ENCODE data around the gene GLI3. TPM values are rescaled to one million over a fixed set of nuclear protein-coding genes. Genes with fewer than 3 reads are reported as not detected.

The GLI3 gene
- total RNA-seq, 1 donor from 2014 or later, result 9.0 TPM

DNA sequence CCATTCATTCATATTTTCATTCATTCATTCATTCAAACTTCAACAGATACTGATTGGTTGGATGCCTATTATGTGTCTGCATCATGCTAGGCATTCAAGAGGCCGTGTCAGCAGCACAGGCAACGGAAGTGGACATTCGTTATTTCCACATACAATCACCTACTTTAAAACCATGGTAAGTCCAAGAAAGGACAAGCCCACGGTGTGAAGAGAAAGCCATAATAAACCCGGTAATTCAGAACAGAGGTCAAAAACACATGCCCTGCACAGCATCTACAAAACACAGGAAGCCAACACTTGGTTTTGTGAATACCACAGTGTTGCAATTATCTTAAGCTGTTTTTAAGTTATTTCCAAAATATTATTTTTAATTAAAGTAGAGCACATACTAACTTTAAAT lies 126.7 kb downstream of the GLI3 start:
- Mint-ChIP-seq H3K36me3 (ENCODE audit: insufficient read depth) (no peaks in the 10 kb centered on the region), H3K4me3 (ENCODE audit: low read depth) (no peak overlapping the region), H3K27ac (no peak overlapping the region), H3K4me1 (ENCODE audit: low read depth) (peaks cover 9% of the 10 kb centered on the region), H3K9me3 (ENCODE audit: low read depth) (no peaks in the 10 kb centered on the region), H3K27me3 (peaks cover 90% of the 10 kb centered on the region)
- DNase-seq (ENCODE audit: low spot score, unreplicated experiment), result no peak
- TF ChIP-seq, protein P1, sequence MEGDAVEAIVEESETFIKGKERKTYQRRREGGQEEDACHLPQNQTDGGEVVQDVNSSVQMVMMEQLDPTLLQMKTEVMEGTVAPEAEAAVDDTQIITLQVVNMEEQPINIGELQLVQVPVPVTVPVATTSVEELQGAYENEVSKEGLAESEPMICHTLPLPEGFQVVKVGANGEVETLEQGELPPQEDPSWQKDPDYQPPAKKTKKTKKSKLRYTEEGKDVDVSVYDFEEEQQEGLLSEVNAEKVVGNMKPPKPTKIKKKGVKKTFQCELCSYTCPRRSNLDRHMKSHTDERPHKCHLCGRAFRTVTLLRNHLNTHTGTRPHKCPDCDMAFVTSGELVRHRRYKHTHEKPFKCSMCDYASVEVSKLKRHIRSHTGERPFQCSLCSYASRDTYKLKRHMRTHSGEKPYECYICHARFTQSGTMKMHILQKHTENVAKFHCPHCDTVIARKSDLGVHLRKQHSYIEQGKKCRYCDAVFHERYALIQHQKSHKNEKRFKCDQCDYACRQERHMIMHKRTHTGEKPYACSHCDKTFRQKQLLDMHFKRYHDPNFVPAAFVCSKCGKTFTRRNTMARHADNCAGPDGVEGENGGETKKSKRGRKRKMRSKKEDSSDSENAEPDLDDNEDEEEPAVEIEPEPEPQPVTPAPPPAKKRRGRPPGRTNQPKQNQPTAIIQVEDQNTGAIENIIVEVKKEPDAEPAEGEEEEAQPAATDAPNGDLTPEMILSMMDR (IDR thresholded peaks at IDR 0.05; ENCODE audit: unreplicated experiment), result no peak

DNA sequence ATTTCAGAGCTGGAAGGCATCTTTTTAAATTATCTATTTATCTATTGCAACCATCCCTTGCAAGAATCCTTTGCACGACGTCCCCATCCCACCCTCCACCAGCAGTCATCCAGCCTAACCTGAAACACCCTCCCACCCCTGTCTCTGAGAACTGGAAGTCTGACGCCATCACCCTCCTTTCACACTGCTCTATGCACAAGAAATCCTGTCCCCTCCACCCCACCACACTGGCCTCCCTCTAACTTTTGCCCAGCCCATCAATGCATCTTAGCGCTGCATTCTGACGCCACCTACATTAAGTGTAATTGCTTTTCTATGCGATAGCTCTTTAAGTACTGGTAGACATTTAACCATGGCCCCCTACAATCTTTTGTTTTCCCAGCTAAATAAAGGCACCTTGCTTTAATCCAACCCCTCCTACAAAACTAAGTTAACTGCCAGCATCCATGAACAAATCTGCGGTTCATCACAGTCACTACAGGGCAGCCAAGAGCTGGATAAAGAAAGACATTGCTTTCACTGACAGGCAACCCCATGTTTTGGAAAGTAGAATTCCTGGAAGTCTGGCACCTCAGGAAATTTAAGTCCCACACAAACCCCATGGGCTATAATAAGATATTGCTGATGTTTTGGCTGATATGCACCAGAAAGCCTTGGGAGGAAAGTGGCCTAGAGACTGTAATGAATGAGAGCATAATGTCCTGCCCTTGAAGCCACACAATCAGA lies 128.0 kb downstream of the GLI3 start:
- H3K27me3 Mint-ChIP-seq, result peaks cover 93% of the 10 kb centered on the region
- peaks cover 11% of the 10 kb centered on the region for H3K4me1 Mint-ChIP-seq (ENCODE audit: low read depth)
- no peaks in the 10 kb centered on the region for H3K36me3 Mint-ChIP-seq (ENCODE audit: insufficient read depth)

DNA sequence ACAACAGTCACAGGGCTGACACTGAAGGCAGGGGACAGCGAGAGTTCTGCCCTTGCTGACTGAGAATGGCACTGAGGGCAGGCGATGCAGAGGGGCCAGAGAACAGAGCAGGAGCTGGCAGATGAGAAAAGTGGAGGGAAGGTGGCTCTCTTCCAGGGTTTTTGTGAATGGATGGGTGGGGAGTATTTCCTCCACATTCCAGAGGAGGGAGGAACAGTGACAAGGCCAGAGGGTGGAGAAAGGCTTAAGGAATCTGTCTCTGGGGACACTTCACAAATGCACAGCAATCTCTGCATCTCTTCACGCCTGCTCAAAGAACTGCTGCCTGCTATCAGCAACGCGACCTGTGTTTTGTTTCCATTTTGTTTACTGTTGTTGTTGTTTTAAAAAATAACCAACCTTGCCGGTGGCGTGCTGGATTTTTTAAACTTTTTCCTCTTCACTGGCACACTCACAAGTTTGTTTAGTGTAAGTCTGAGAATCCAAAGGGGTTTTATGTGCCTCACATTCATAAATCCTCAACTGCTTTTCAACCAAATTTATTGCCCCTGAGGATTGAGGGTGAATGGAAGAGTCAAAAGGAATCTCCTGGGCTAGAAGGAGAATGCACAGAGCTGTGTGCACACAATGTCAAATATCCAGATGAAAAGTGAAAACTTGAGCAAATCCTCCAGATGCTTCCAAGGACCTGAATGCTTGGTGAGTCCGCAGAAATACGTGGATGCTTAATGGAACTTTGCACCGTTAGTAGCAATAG lies 129.3 kb downstream of the GLI3 start:
- Mint-ChIP-seq H3K27me3 (peaks cover 96% of the 10 kb centered on the region), H3K27ac (no peak overlapping the region), H3K4me1 (ENCODE audit: low read depth) (peaks cover 11% of the 10 kb centered on the region), H3K36me3 (ENCODE audit: insufficient read depth) (no peaks in the 10 kb centered on the region), H3K9me3 (ENCODE audit: low read depth) (no peaks in the 10 kb centered on the region), H3K4me3 (ENCODE audit: low read depth) (no peak overlapping the region)
- DNase-seq (ENCODE audit: low spot score, unreplicated experiment), result no peak
- TF ChIP-seq, protein P1 (IDR thresholded peaks at IDR 0.05; ENCODE audit: unreplicated experiment), result no peak

More for the DNA sequence above, 128.0 kb downstream of the GLI3 start:
- TF ChIP-seq, protein P1 (IDR thresholded peaks at IDR 0.05; ENCODE audit: unreplicated experiment), result no peak
- Mint-ChIP-seq H3K27ac (no peak overlapping the region), H3K4me3 (ENCODE audit: low read depth) (no peak overlapping the region), H3K9me3 (ENCODE audit: low read depth) (no peaks in the 10 kb centered on the region)
- no peak for DNase-seq (ENCODE audit: low spot score, unreplicated experiment)

DNA sequence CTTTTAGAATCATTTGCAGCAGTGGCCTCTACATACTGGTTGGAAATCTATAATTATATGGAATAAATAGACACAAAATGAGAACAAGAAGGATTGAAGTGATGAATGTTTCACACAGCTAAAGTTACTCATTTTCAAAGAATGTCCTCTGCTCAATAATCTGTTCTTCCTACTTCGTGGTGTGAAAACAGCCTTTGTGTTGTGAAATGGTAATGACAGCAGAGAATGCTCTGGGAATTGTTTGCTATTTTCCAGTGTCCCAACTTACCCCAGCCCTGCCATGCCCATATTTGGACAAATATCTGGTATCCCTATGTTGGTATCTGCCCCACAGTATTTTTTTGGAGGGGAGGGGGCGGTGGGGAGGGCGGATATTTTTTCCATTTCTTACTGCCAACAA lies 130.4 kb downstream of the GLI3 start:
- peaks cover 11% of the 10 kb centered on the region for H3K4me1 Mint-ChIP-seq (ENCODE audit: low read depth)
- TF ChIP-seq, protein P1 (IDR thresholded peaks at IDR 0.05; ENCODE audit: unreplicated experiment), result no peak
- H3K9me3 Mint-ChIP-seq (ENCODE audit: low read depth), result no peaks in the 10 kb centered on the region
- H3K27ac Mint-ChIP-seq, result no peak overlapping the region
- no peak for DNase-seq (ENCODE audit: low spot score, unreplicated experiment)
- no peaks in the 10 kb centered on the region for H3K36me3 Mint-ChIP-seq (ENCODE audit: insufficient read depth)
- H3K4me3 Mint-ChIP-seq (ENCODE audit: low read depth), result no peak overlapping the region
- H3K27me3 Mint-ChIP-seq, result peaks cover 94% of the 10 kb centered on the region

DNA sequence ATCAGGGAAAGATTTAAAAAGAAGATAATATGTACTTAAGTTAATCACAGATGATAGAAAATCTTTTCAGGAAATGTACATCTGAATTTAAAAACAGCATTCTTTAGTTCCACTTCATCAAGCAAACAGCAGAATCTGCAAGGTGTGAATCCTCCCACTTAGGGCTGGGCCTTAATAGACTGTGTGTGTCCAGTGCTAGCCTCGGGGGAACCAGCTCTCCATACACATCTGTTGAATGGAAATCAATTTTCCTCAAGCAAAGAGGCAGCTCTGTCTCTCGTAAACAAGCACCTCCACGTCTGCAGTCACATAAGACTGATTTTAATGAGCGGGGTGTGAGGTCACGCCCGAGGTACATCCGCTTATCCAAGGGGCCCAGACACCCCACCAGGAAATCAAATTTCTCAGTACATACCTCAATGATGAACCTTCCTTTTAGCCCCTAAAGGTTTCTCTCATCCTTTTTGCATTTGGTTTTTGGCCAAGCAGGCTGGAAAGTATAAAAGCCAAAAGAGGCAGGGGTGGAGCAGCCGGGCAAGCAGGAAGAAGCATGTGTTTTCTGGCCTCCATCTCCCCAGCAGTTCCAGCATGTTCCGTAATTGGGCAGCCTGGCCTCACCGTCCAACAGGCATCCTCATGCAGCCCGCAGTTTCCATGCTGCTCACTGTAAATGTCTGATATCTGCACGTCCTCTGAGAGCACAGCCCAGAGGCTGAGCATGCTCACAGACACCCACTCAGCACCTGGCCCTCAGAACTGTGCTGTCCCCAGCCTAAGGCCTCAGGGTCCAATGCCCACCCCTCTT lies 131.3 kb downstream of the GLI3 start:
- no peak overlapping the region for H3K4me3 Mint-ChIP-seq (ENCODE audit: low read depth)
- peaks cover 92% of the 10 kb centered on the region for H3K27me3 Mint-ChIP-seq
- DNase-seq (ENCODE audit: low spot score, unreplicated experiment), result no peak
- H3K9me3 Mint-ChIP-seq (ENCODE audit: low read depth), result no peaks in the 10 kb centered on the region
- H3K27ac Mint-ChIP-seq, result no peak overlapping the region
- H3K4me1 Mint-ChIP-seq (ENCODE audit: low read depth), result peaks cover 11% of the 10 kb centered on the region
- TF ChIP-seq, protein P1 (IDR thresholded peaks at IDR 0.05; ENCODE audit: unreplicated experiment), result no peak
- no peaks in the 10 kb centered on the region for H3K36me3 Mint-ChIP-seq (ENCODE audit: insufficient read depth)
